ENCODE data around the gene TBC1D23. TPM values are rescaled to one million over a fixed set of nuclear protein-coding genes. Genes with fewer than 3 reads are reported as not detected.

Gene TBC1D23
- total RNA-seq, 1 experiment from 2014 or later, result 68.0 TPM

GRCh38 chr3:100354850-100355249, 94.1 kb downstream of the TBC1D23 start:
- no TSS peak for BruUV-seq (replicated peaks)
- Histone ChIP-seq H3K4me2 (no peak overlapping the region), H3K36me3 (ENCODE audit: low read depth) (peaks cover 66% of the 10 kb centered on the region), H3K27ac (no peak overlapping the region), H3K27me3 (ENCODE audit: insufficient read depth, low read depth) (no peaks in the 10 kb centered on the region), H2AFZ (no peak overlapping the region), H3K4me3 (no peak overlapping the region), H3F3A (ENCODE audit: insufficient read depth, low read depth) (peaks cover 13% of the 10 kb centered on the region), H3K79me2 (ENCODE audit: low read depth) (no peaks in the 10 kb centered on the region), H3K4me1 (replicated peaks; ENCODE audit: insufficient read depth) (no peaks in the 10 kb centered on the region), H4K20me1 (ENCODE audit: insufficient read depth) (no peaks in the 10 kb centered on the region), H3K9me2 (ENCODE audit: insufficient read depth) (no peaks in the 10 kb centered on the region), H3K9me3 (ENCODE audit: insufficient read depth, low read depth) (no peaks in the 10 kb centered on the region)
- DNase-seq, result no peak
- intact Hi-C loops (cut with micrococcal nuclease; ENCODE audit: unreplicated experiment), result no loop called here
- CTCF ChIA-PET, result no interaction called here
- POLR2A ChIA-PET (ENCODE audit: unreplicated experiment), result no interaction called here
- TF ChIP-seq, protein P1, sequence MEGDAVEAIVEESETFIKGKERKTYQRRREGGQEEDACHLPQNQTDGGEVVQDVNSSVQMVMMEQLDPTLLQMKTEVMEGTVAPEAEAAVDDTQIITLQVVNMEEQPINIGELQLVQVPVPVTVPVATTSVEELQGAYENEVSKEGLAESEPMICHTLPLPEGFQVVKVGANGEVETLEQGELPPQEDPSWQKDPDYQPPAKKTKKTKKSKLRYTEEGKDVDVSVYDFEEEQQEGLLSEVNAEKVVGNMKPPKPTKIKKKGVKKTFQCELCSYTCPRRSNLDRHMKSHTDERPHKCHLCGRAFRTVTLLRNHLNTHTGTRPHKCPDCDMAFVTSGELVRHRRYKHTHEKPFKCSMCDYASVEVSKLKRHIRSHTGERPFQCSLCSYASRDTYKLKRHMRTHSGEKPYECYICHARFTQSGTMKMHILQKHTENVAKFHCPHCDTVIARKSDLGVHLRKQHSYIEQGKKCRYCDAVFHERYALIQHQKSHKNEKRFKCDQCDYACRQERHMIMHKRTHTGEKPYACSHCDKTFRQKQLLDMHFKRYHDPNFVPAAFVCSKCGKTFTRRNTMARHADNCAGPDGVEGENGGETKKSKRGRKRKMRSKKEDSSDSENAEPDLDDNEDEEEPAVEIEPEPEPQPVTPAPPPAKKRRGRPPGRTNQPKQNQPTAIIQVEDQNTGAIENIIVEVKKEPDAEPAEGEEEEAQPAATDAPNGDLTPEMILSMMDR (conservative IDR thresholded peaks at IDR 0.05), result no peak
- no peak for TF ChIP-seq EZH2 (IDR thresholded peaks at IDR 0.05; ENCODE audit: low read depth)

DNA sequence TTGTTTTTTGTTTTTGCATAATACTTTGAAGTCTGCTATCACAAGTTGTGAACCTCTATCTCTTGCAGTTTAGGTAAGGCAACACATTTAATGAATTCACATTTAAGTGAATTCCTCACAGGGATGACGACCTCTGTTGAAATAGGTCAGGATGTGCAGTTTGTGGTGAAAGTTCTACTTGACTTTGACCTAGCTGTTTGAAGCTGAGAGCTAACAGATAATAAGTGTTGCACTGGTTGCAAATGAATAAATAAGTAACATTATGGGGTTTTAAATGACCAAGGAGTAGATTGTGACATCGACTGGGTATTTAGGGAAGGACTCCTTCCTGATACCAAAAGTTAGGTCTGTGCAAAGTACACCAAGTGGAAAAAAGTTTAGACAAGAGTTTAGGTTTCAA, 97.6 kb downstream of the TBC1D23 start:
- POLR2A ChIA-PET (ENCODE audit: unreplicated experiment), result no interaction called here
- no peak overlapping the region for H3K27ac ChIP-seq
- H3K9me2 ChIP-seq (ENCODE audit: insufficient read depth), result no peaks in the 10 kb centered on the region
- H2AFZ ChIP-seq, result no peak overlapping the region
- peaks cover 17% of the 10 kb centered on the region for H3K4me1 ChIP-seq (replicated peaks; ENCODE audit: insufficient read depth)
- H3K9me3 ChIP-seq (ENCODE audit: insufficient read depth, low read depth), result no peaks in the 10 kb centered on the region; the same call in 1 of the 2 replicates
- DNase-seq, result no peak
- H3K4me2 ChIP-seq, result no peak overlapping the region
- TF ChIP-seq, protein P1 (conservative IDR thresholded peaks at IDR 0.05), result no peak
- no peak for TF ChIP-seq EZH2 (IDR thresholded peaks at IDR 0.05; ENCODE audit: low read depth)
- H3K36me3 ChIP-seq (ENCODE audit: low read depth), result peaks cover 61% of the 10 kb centered on the region
- intact Hi-C loops (cut with micrococcal nuclease; ENCODE audit: unreplicated experiment), result no loop called here
- peaks cover 36% of the 10 kb centered on the region for H3F3A ChIP-seq (ENCODE audit: insufficient read depth, low read depth)
- BruUV-seq (replicated peaks), result no TSS peak
- CTCF ChIA-PET, result interaction anchor here (0.6 kb wide), 1 partner anchor 104 kb away, joined by 5 read pairs; no protein-coding TSS in a partner anchor
- H3K27me3 ChIP-seq (ENCODE audit: insufficient read depth, low read depth), result no peaks in the 10 kb centered on the region
- no peaks in the 10 kb centered on the region for H3K79me2 ChIP-seq (ENCODE audit: low read depth)
- no peak overlapping the region for H3K4me3 ChIP-seq
- no peaks in the 10 kb centered on the region for H4K20me1 ChIP-seq (ENCODE audit: insufficient read depth)

GRCh38 chr3:100359035-100359434, 98.2 kb downstream of the TBC1D23 start:
- H3K9me3 ChIP-seq (ENCODE audit: insufficient read depth, low read depth), result no peaks in the 10 kb centered on the region; the same call in 1 of the 2 replicates
- H3K9me2 ChIP-seq (ENCODE audit: insufficient read depth), result no peaks in the 10 kb centered on the region
- no peak overlapping the region for H3K4me2 ChIP-seq
- peaks cover 59% of the 10 kb centered on the region for H3K36me3 ChIP-seq (ENCODE audit: low read depth)
- ChIA-PET CTCF (interaction anchor here (0.6 kb wide), 1 partner anchor 104 kb away, joined by 5 read pairs; no protein-coding TSS in a partner anchor), POLR2A (ENCODE audit: unreplicated experiment) (interaction anchor here (0.7 kb wide), 1 partner anchor 80 kb away, joined by 4 read pairs; no protein-coding TSS in a partner anchor)
- H3K4me3 ChIP-seq, result no peak overlapping the region
- DNase-seq, result no peak
- H4K20me1 ChIP-seq (ENCODE audit: insufficient read depth), result no peaks in the 10 kb centered on the region
- no TSS peak for BruUV-seq (replicated peaks)
- 0 out of 2 replicates have a peak overlapping the region, but pooled peaks have one; percentile 2 for H3K27ac ChIP-seq
- no peak overlapping the region for H2AFZ ChIP-seq
- no peaks in the 10 kb centered on the region for H3K79me2 ChIP-seq (ENCODE audit: low read depth)
- no peak for TF ChIP-seq EZH2 (IDR thresholded peaks at IDR 0.05; ENCODE audit: low read depth)
- TF ChIP-seq, protein P1 (conservative IDR thresholded peaks at IDR 0.05), result no peak
- intact Hi-C loops (cut with micrococcal nuclease; ENCODE audit: unreplicated experiment), result no loop called here
- no peaks in the 10 kb centered on the region for H3K27me3 ChIP-seq (ENCODE audit: insufficient read depth, low read depth)
- H3K4me1 ChIP-seq (replicated peaks; ENCODE audit: insufficient read depth), result peaks cover 17% of the 10 kb centered on the region
- H3F3A ChIP-seq (ENCODE audit: insufficient read depth, low read depth), result peaks cover 42% of the 10 kb centered on the region

Measured in PC-9 (cell line).